Neuron (in vitro differentiated cells): ENCODE data around the gene KIAA1671.
"Not testable (repeated sequence)": the region's sequence is repeated elsewhere in the genome, so short reads cannot be mapped to it uniquely, and the experiment has no call there.

Experiments
- H2AFZ ChIP-seq: one replicate; pipeline ENCODE4 v1.6.1; 2013; ENCODE audit warnings: low read depth, mild to moderate bottlenecking, inconsistent platforms, low read length, moderate library complexity
- H3K27me3 ChIP-seq: one replicate; pipeline ENCODE4 v1.6.1; 2013; ENCODE audit warnings: low read length; ENCODE audit not compliant: insufficient read depth
- H3K36me3 ChIP-seq: one replicate; pipeline ENCODE4 v1.6.1; 2013; ENCODE audit warnings: low read length; ENCODE audit not compliant: insufficient read depth
- H3K4me1 ChIP-seq: one replicate; pipeline ENCODE4 v1.6.1; 2013; ENCODE audit warnings: low read length; ENCODE audit not compliant: insufficient read depth
- H3K4me3 ChIP-seq: 2 replicates; pipeline ENCODE4 v1.5.1; 2013; ENCODE audit warnings: mild to moderate bottlenecking, low read length, moderate library complexity
- H3K9me3 ChIP-seq: one replicate; pipeline ENCODE4 v1.6.1; 2013; ENCODE audit warnings: low read length

The KIAA1671 gene

GRCh38 chr22:25200967-25201366, 248.5 kb downstream of the KIAA1671 start:
- Histone ChIP-seq H2AFZ (no peak overlapping the region), H3K9me3 (no peaks in the 10 kb centered on the region)

GRCh38 chr22:25201557-25202273, 249.2 kb downstream of the KIAA1671 start:
- Histone ChIP-seq H3K36me3 (no peaks in the 10 kb centered on the region), H2AFZ (no peak overlapping the region), H3K4me1 (peaks cover 20% of the 10 kb centered on the region), H3K27me3 (no peaks in the 10 kb centered on the region), H3K4me3 (no peak overlapping the region), H3K9me3 (no peaks in the 10 kb centered on the region)

More at GRCh38 chr22:25200967-25201366, 248.5 kb downstream of the KIAA1671 start:
- no peaks in the 10 kb centered on the region for H3K27me3 ChIP-seq
- no peak overlapping the region for H3K4me3 ChIP-seq
- H3K4me1 ChIP-seq, result peaks cover 20% of the 10 kb centered on the region
- no peaks in the 10 kb centered on the region for H3K36me3 ChIP-seq

GRCh38 chr22:25202290-25202921, 249.9 kb downstream of the KIAA1671 start:
- Histone ChIP-seq H3K9me3 (no peaks in the 10 kb centered on the region), H3K4me3 (no peak overlapping the region), H3K4me1 (peaks cover 13% of the 10 kb centered on the region), H3K36me3 (no peaks in the 10 kb centered on the region), H3K27me3 (no peaks in the 10 kb centered on the region), H2AFZ (no peak overlapping the region)

GRCh38 chr22:25203082-25203481, 250.6 kb downstream of the KIAA1671 start:
- Histone ChIP-seq H2AFZ (no peak overlapping the region), H3K4me3 (no peak overlapping the region), H3K27me3 (no peaks in the 10 kb centered on the region), H3K4me1 (peaks cover 10% of the 10 kb centered on the region), H3K9me3 (no peaks in the 10 kb centered on the region), H3K36me3 (no peaks in the 10 kb centered on the region)

- H3K36me3 ChIP-seq, result not testable (repeated sequence)
Measured at GRCh38 chr22:25204547-25204946, 252.0 kb downstream of the KIAA1671 start.

GRCh38 chr22:25205847-25206246, 253.3 kb downstream of the KIAA1671 start:
- Histone ChIP-seq H3K36me3 (no peaks in the 10 kb centered on the region), H3K4me1 (no peaks in the 10 kb centered on the region), H3K4me3 (no peak overlapping the region), H3K9me3 (no peaks in the 10 kb centered on the region), H2AFZ (no peak overlapping the region), H3K27me3 (no peaks in the 10 kb centered on the region)

More at GRCh38 chr22:25204547-25204946, 252.0 kb downstream of the KIAA1671 start:
- H3K27me3 ChIP-seq, H3K4me3 ChIP-seq, H3K4me1 ChIP-seq, H2AFZ ChIP-seq, H3K9me3 ChIP-seq: not testable (repeated sequence)

GRCh38 chr22:25206998-25207397, 254.5 kb downstream of the KIAA1671 start:
- no peaks in the 10 kb centered on the region for H3K9me3 ChIP-seq

GRCh38 chr22:25207553-25208157, 255.1 kb downstream of the KIAA1671 start:
- no peaks in the 10 kb centered on the region for H3K9me3 ChIP-seq
- no peaks in the 10 kb centered on the region for H3K4me1 ChIP-seq
- no peak overlapping the region for H2AFZ ChIP-seq
- H3K36me3 ChIP-seq, result no peaks in the 10 kb centered on the region
- no peaks in the 10 kb centered on the region for H3K27me3 ChIP-seq
- H3K4me3 ChIP-seq, result no peak overlapping the region

More at GRCh38 chr22:25206998-25207397, 254.5 kb downstream of the KIAA1671 start:
- Histone ChIP-seq H3K27me3 (no peaks in the 10 kb centered on the region), H3K4me3 (no peak overlapping the region), H2AFZ (no peak overlapping the region), H3K36me3 (no peaks in the 10 kb centered on the region), H3K4me1 (no peaks in the 10 kb centered on the region)

- Histone ChIP-seq H3K4me3 (no peak overlapping the region), H3K9me3 (no peaks in the 10 kb centered on the region), H3K36me3 (no peaks in the 10 kb centered on the region), H2AFZ (no peak overlapping the region), H3K27me3 (no peaks in the 10 kb centered on the region), H3K4me1 (no peaks in the 10 kb centered on the region)
Measured at GRCh38 chr22:25208328-25208727, 255.8 kb downstream of the KIAA1671 start.

- H3K36me3 ChIP-seq, result no peaks in the 10 kb centered on the region
- H3K4me3 ChIP-seq, result no peak overlapping the region
- H3K4me1 ChIP-seq, result no peaks in the 10 kb centered on the region
- H3K9me3 ChIP-seq, result no peaks in the 10 kb centered on the region
- H2AFZ ChIP-seq, result no peak overlapping the region
- no peaks in the 10 kb centered on the region for H3K27me3 ChIP-seq
Measured at GRCh38 chr22:25208743-25209505, 256.4 kb downstream of the KIAA1671 start.

- Histone ChIP-seq H3K4me1 (no peaks in the 10 kb centered on the region), H3K9me3 (no peaks in the 10 kb centered on the region), H3K27me3 (no peaks in the 10 kb centered on the region), H3K4me3 (no peak overlapping the region), H2AFZ (no peak overlapping the region), H3K36me3 (no peaks in the 10 kb centered on the region)
Measured at GRCh38 chr22:25210793-25211192, 258.3 kb downstream of the KIAA1671 start.

GRCh38 chr22:25212337-25212736, 259.8 kb downstream of the KIAA1671 start:
- no peaks in the 10 kb centered on the region for H3K9me3 ChIP-seq
- H2AFZ ChIP-seq, result no peak overlapping the region
- H3K4me1 ChIP-seq, result no peaks in the 10 kb centered on the region
- H3K36me3 ChIP-seq, result no peaks in the 10 kb centered on the region
- H3K4me3 ChIP-seq, result peak overlapping the region; percentile 25
- H3K27me3 ChIP-seq, result no peaks in the 10 kb centered on the region

- H2AFZ ChIP-seq, result no peak overlapping the region
- no peak overlapping the region for H3K4me3 ChIP-seq
- H3K27me3 ChIP-seq, result no peaks in the 10 kb centered on the region
- no peaks in the 10 kb centered on the region for H3K9me3 ChIP-seq
- H3K36me3 ChIP-seq, result no peaks in the 10 kb centered on the region
- H3K4me1 ChIP-seq, result no peaks in the 10 kb centered on the region
Measured at GRCh38 chr22:25213221-25213620, 260.7 kb downstream of the KIAA1671 start.
